Heart left ventricle (tissue), 13 donors: ENCODE results near the gene ISLR.
"Not testable (repeated sequence)": the region's sequence is repeated elsewhere in the genome, so short reads cannot be mapped to it uniquely, and the experiment has no call there.

Source experiments
- POLR2A ChIP-seq, 2 donors: fragments of 450-650 bp; IDR thresholded peaks; one replicate each; pipeline ENCODE4 v1.6.1; 2017; ENCODE audit warnings: antibody characterized with exemption in 2 of 2, mild to moderate bottlenecking in 2 of 2, moderate library complexity in 2 of 2
- TF ChIP-seq, protein P1 (sequence below), 12 donors: fragments of 200-600 bp; sonication (generic) in 4 of 12; IDR thresholded peaks; one replicate each; pipeline versions ENCODE4 v1.5.0 to v1.8.0; 2018 to 2022; ENCODE audit warnings: antibody characterized with exemption in 12 of 12, mild to moderate bottlenecking in 5 of 12
- donor health status: ischemic (EF 13 %, LVEDD 7.1; RV severe dilation, severe dysfunction).
- donor health status: DM: no; HTN: yes; CAD: no.
- donor health status: DM: no; HTN: no; CAD: no.
- donor health status: ischemic (EF 25% LVEDD 6.9; RV normal size, moderate dysfunction).
- donor health status: ischemic (EF 25% LVEDD 5.7; RV mildly dilated, moderate dysfunction).
- donor health status: ischemic (EF 35%, LVEDD 5.7; RV mildly dilated, moderate dysfunction).
- donor health status: nonischemic (EF 11% LVEDD 7.7; RV severe dilation, severe dysfunction).
- donor health status: DM: yes; HTN: yes; CAD: no.
- donor health status: PGD.
- donor health status: ischemic (EF 29% LVEDD 5.4; RV normal size, mild dysfunction).
- donor health status: nonischemic (EF 23%, LVEDD 6.1; RV moderate dilation, normal function).

DNA sequence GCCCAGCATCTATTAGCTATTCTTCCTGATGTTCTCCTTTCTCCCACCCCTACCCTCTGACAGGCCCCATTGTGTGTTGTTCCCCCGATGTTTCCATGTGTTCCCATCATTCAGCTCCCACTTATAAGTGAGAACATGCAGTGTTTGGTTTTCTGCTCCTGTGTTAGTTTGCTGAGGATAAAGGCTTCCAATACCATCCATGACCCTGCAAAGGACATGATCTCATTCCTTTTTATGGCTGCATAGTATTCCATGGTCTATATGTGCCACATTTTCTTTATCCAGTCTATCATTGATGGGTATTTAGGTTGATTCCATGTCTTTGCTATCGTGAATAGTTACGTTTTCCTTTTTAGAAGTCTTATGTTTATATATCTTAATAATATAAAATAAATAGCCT, 13.1 kb upstream of the ISLR start:
- TF ChIP-seq, protein P1, sequence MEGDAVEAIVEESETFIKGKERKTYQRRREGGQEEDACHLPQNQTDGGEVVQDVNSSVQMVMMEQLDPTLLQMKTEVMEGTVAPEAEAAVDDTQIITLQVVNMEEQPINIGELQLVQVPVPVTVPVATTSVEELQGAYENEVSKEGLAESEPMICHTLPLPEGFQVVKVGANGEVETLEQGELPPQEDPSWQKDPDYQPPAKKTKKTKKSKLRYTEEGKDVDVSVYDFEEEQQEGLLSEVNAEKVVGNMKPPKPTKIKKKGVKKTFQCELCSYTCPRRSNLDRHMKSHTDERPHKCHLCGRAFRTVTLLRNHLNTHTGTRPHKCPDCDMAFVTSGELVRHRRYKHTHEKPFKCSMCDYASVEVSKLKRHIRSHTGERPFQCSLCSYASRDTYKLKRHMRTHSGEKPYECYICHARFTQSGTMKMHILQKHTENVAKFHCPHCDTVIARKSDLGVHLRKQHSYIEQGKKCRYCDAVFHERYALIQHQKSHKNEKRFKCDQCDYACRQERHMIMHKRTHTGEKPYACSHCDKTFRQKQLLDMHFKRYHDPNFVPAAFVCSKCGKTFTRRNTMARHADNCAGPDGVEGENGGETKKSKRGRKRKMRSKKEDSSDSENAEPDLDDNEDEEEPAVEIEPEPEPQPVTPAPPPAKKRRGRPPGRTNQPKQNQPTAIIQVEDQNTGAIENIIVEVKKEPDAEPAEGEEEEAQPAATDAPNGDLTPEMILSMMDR (IDR thresholded peaks at IDR 0.05): not testable (repeated sequence)
- TF ChIP-seq POLR2A (IDR thresholded peaks at IDR 0.05): not testable (repeated sequence)
